Fibroblast of skin of left biceps (primary cell): ENCODE results near the gene PRAC1.

Source experiments
- DNase-seq, 2 experiments: peaks; one replicate each; pipeline ENCODE4 v3.0.0-alpha.2; 2013; ENCODE audit warnings: low read depth in 2 of 2

Gene PRAC1

GRCh38 chr17:48704361-48705248, 17.7 kb downstream of the PRAC1 start:
- DNase-seq: no peak

GRCh38 chr17:48701864-48702532, 20.3 kb downstream of the PRAC1 start:
- DNase-seq: no peak

GRCh38 chr17:48693178-48693577, 29.1 kb downstream of the PRAC1 start:
- no peak for DNase-seq

- DNase-seq: no peak
These were observed 30.3 kb downstream of the PRAC1 start for GRCh38 chr17:48692049-48692448.

GRCh38 chr17:48690655-48691054, 31.7 kb downstream of the PRAC1 start:
- DNase-seq: no peak

- no peak for DNase-seq
These were observed 40.7 kb downstream of the PRAC1 start for GRCh38 chr17:48681609-48682008.

GRCh38 chr17:48679385-48680096, 42.8 kb downstream of the PRAC1 start:
- no peak for DNase-seq

GRCh38 chr17:48678141-48678971, 44.0 kb downstream of the PRAC1 start:
- DNase-seq: no peak

- DNase-seq: no peak
These were observed 45.3 kb downstream of the PRAC1 start for GRCh38 chr17:48676963-48677558.

- no peak for DNase-seq
These were observed 50.0 kb downstream of the PRAC1 start for GRCh38 chr17:48672340-48672739.
